UCSD-AML1 (cell line): ENCODE measurements around the gene PCDHB12.
A peak's percentile ranks its signal among the peaks of the same experiment; 100 is the strongest.
"Not testable (repeated sequence)": the region's sequence is repeated elsewhere in the genome, so short reads cannot be mapped to it uniquely, and the experiment has no call there.

Experiments
- DNase-seq: peaks from one replicate; lab custom pipeline; 2025; ENCODE audit not compliant: unreplicated experiment; lab: John Stamatoyannopoulos, UW

Gene PCDHB12

DNA sequence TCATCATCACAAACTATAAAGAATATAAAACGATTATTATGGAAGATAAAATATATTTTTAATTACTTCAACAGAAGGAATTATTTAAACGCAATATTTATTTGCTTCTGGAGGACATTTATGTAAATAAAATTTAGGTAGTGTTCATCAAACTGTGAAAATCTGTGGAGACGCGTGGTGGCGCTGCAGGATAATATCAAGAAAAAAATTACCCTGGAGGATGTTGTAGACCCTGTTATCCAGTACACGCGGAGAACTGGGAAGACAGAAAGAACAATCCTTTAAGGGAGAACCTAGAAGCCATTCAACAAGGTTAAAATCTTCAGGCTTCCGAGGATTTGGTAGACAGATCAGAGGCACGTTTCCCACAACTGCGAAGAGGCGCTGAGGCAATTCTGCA is at the start of gene PCDHB12:
TSS of gene PCDHB12 (plus strand) at position 242 of the 400 bp plus-strand sequence. CDS start 189 bp downstream, outside the sequence.
- DNase-seq = no peak

DNA sequence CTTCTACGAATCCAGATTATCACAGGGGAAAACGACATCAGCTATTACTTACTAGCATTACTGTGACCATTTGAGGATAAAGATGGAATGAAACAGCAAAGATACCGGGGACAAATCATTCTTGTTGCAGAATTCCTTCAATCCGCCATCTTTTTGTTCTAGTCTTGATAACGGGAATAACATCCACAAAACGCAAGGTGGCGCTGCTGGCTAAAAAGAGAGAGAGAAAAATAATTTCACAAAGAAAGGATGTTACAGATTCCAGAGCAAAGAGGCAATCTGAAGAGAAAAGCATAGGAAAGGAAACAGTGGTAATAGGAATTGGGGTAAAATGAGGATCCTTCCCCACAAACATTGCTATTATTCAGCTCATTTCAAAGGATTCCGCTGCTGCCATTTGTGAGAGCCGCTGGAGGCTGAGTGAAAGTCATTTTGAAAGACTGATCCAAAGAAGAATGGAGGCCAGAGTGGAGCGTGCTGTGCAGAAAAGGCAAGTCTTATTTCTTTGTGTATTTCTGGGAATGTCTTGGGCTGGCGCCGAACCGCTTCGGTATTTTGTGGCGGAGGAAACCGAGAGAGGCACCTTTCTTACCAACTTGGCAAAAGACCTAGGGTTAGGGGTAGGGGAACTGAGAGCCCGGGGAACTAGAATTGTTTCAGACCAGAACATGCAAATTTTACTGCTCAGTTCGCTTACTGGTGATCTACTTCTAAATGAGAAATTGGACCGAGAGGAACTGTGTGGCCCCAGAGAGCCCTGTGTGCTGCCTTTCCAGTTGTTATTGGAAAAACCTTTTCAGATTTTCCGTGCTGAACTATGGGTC is 35.9 kb upstream of the PCDHB12 start, which contains the start of gene PCDHB7:
TSS of gene PCDHB7 (plus strand) at position 264 of the 824 bp plus-strand sequence. CDS start at position 456, 192 bp downstream.
- no peak for DNase-seq

DNA sequence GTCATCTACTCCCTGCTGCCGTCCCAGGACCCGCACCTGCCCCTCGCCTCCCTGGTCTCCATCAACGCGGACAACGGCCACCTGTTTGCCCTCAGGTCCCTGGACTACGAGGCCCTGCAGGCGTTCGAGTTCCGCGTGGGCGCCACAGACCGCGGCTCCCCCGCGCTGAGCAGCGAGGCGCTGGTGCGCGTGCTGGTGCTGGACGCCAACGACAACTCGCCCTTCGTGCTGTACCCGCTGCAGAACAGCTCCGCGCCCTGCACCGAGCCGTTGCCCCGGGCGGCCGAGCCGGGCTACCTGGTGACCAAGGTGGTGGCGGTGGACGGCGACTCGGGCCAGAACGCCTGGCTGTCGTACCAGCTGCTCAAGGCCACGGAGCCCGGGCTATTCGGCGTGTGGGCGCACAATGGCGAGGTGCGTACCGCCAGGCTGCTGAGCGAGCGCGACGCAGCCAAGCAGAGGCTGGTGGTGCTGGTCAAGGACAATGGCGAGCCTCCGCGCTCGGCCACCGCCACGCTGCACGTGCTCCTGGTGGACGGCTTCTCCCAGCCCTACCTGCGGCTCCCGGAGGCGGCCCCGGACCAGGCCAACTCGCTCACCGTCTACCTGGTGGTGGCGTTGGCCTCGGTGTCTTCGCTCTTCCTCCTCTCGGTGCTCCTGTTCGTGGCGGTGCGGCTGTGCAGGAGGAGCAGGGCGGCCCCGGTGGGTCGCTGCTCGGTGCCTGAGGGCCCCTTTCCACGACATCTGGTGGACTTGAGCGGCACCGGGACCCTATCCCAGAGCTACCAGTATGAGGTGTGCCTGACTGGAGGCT is 34.0 kb upstream of the PCDHB12 start:
- DNase-seq = not testable (repeated sequence)

GRCh38 chr5:141175933-141176332 is 32.6 kb upstream of the PCDHB12 start:
- no peak for DNase-seq

DNA sequence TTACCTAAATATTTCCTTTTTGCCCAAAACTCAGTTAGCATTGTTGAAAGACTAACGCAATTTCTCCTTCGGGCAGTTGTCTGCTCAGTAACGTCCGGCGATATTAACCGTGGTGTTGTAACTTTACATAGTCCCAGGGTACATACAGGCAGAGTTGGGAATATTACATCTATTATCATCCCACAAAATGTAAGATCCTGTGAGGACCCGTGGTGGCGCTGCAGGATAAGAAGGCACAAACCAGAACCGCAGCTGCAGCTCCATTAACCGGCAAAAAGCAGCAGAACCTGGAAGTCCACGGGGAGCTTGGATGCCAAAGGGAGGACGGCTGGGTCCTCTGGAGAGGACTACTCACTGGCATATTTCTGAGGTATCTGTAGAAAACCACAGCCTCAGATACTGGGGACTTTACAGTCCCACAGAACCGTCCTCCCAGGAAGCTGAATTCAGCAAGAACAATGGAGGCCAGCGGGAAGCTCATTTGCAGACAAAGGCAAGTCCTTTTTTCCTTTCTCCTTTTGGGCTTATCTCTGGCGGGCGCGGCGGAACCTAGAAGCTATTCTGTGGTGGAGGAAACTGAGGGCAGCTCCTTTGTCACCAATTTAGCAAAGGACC is 30.8 kb upstream of the PCDHB12 start, which contains the start of gene PCDHB8:
TSS of gene PCDHB8 (plus strand) at position 214 of the 615 bp plus-strand sequence. CDS start at position 459, 245 bp downstream.
- DNase-seq = not testable (repeated sequence)

DNA sequence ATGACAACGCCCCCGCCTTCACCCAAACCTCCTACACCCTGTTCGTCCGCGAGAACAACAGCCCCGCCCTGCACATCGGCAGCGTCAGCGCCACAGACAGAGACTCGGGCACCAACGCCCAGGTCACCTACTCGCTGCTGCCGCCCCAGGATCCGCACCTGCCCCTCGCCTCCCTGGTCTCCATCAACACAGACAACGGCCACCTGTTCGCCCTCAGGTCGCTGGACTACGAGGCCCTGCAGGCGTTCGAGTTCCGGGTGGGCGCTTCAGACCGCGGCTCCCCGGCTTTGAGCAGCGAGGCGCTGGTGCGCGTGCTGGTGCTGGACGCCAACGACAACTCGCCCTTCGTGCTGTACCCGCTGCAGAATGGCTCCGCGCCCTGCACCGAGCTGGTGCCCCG is 29.1 kb upstream of the PCDHB12 start:
- DNase-seq = not testable (repeated sequence)

- DNase-seq = not testable (repeated sequence)
Observed at GRCh38 chr5:141179876-141180275, 28.6 kb upstream of the PCDHB12 start.

DNA sequence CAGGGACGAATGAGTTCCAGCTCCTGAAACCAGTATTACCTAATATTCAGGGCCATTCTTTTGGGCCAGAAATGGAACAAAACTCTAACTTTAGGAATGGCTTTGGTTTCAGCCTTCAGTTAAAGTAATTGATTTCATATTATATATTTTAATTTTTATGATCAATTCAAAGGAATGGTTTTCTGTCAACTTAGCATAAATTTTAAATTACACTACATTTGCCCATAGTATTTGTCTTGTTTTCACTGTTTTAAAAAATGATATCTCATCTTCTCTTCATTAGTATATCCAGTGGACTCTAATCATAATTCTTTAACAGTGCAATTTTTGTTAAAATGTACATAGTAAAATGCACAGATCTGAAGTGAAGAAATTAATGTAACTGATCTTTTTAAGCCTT is 28.2 kb upstream of the PCDHB12 start:
- DNase-seq = no peak

DNA sequence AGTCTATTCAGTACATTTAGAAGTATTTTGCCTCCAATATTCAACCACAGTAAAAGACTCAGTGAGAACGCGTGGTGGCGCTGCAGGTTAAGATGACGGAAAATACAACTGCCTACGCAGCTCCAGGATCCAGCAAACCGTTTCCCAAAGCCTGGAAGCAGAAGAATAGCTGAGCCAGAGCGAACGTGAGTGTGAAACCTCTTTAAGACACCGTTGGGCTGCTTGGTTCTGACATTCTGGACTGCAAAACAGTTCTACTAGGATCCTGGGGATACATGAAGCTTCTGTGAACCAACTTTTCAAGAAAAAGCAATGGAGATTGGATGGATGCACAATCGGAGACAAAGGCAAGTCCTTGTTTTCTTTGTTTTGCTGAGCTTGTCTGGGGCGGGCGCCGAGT is 26.3 kb upstream of the PCDHB12 start, which contains the start of gene PCDHB16:
TSS of gene PCDHB16 (plus strand) at position 140 of the 400 bp plus-strand sequence. CDS start at position 313, 173 bp downstream.
- no peak for DNase-seq

GRCh38 chr5:141184117-141184855 is 24.2 kb upstream of the PCDHB12 start:
- not testable (repeated sequence) for DNase-seq

GRCh38 chr5:141186897-141187512 is 21.5 kb upstream of the PCDHB12 start, which contains the start of gene PCDHB9:
TSS of gene PCDHB9 (plus strand) at chr5:141187161. CDS start at chr5:141187319, 158 bp downstream.
- peak; percentile 33 for DNase-seq

DNA sequence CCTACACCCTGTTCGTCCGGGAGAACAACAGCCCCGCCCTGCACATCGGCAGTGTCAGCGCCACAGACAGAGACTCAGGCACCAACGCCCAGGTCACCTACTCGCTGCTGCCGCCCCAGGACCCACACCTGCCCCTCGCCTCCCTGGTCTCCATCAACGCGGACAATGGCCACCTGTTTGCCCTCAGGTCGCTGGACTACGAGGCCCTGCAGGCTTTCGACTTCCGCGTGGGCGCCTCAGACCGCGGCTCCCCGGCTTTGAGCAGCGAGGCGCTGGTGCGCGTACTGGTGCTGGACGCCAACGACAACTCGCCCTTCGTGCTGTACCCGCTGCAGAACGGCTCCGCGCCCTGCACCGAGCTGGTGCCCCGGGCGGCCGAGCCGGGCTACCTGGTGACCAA is 19.8 kb upstream of the PCDHB12 start:
- DNase-seq = not testable (repeated sequence)

GRCh38 chr5:141189131-141189530 is 19.4 kb upstream of the PCDHB12 start:
- DNase-seq = not testable (repeated sequence)

GRCh38 chr5:141192110-141192725 is 16.3 kb upstream of the PCDHB12 start, which contains the start of gene PCDHB10:
TSS of gene PCDHB10 (plus strand) at chr5:141192353. CDS start at chr5:141192553, 200 bp downstream.
- DNase-seq = peak; percentile 41

DNA sequence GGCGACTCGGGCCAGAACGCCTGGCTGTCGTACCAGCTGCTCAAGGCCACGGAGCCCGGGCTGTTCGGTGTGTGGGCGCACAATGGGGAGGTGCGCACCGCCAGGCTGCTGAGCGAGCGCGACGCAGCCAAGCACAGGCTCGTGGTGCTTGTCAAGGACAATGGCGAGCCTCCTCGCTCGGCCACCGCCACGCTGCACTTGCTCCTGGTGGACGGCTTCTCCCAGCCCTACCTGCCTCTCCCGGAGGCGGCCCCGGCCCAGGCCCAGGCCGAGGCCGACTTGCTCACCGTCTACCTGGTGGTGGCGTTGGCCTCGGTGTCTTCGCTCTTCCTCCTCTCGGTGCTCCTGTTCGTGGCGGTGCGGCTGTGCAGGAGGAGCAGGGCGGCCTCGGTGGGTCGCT is 14.2 kb upstream of the PCDHB12 start:
- DNase-seq = not testable (repeated sequence)

DNA sequence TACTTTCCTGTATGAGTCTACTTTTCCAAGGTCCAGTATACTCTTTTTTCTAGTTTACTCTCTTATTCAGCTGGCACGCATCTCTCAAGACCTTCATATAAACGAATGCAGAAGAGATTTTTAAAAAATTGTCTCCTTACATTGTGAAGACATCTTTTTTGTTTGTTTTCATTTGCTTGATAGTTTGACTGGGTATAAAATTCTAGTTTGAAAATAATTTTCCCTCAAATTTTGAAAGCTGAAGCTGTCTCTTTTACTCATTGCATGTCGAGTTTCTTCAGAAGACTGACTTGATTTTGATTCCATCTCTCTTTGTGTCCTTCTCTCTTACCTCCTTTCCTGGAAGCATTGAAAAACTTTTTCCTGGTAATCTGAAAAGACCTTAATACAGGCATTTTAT is 12.2 kb upstream of the PCDHB12 start:
- no peak for DNase-seq

DNA sequence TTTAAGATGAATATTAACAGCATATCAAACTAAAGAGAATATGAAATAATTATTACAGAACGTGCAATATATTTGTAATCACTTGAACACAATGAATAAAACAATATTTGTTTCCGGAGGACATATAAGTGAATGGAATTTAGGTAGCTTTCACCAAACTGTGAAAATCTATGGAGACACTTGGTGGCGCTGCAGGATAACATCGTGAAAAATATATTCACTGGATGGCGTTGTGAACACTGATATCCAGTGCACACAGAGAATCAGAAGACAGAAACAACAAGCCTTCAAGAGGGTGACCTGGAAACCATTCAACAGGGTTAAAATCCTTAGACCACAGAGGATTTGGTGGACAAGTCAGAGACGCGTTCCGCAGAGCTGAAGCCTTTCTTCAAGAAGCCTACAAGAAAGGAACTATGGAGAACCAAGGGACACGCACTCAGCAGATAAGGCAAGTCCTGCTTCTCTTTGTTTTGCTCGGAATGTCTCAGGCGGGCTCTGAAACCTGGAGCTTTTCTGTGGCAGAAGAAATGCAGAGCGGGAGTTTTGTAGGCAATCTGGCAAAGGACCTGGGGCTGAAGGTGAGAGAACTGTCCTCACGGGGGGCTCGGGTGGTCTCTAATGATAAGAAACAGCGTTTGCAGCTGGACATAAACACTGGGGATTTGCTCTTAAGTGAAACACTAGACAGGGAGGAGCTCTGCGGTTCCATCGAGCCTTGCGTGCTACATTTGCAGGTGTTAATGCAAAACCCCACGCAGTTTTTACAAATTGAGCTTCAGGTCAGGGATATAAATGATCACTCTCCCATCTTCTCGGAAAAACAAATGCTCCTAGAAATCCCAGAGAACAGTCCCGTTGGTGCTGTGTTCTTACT is 8.9 kb upstream of the PCDHB12 start, which contains the start of gene PCDHB11:
TSS of gene PCDHB11 (plus strand) at position 269 of the 877 bp plus-strand sequence. CDS start at position 417, 148 bp downstream.
- DNase-seq = no peak

DNA sequence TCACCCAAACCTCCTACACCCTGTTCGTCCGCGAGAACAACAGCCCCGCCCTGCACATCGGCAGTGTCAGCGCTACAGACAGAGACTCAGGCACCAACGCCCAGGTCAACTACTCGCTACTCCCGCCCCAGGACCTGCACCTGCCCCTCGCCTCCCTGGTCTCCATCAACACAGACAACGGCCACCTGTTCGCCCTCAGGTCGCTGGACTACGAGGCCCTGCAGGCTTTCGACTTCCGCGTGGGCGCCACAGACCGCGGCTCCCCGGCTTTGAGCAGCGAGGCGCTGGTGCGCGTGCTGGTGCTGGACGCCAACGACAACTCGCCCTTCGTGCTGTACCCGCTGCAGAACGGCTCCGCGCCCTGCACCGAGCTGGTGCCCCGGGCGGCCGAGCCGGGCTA is 7.4 kb upstream of the PCDHB12 start:
- DNase-seq = not testable (repeated sequence)
